Activated T-helper 2 cell treated with anti-CD3 and anti-CD28 coated beads, Interferon-gamma antibody, Interleukin-2, Interleukin-4, amounts not matched to agents 10 μg/mL and 5 μg/mL and 100 μg/mL, durations not matched to agents 14 hours and 24 hours and 36 hours (primary cell): ENCODE measurements around the gene ERVK3-1. TPM values are rescaled to one million over a fixed set of nuclear protein-coding genes. Genes with fewer than 3 reads are reported as not detected.
"Not testable (repeated sequence)": the region's sequence is repeated elsewhere in the genome, so short reads cannot be mapped to it uniquely, and the experiment has no call there.

Experiments used
- DNase-seq: peaks from one replicate; pipeline ENCODE4 v3.0.0; 2021; ENCODE audit warnings: low spot score
- H3K27ac Mint-ChIP-seq: one replicate; pipeline ENCODE4 v1.8.0; 2021; ENCODE audit warnings: mixed read lengths
- H3K27me3 Mint-ChIP-seq: one replicate; pipeline ENCODE4 v1.8.0; 2021; ENCODE audit warnings: low read depth, mixed read lengths
- H3K36me3 Mint-ChIP-seq: one replicate; pipeline ENCODE4 v1.8.0; 2021; ENCODE audit warnings: low read depth, mixed read lengths
- H3K4me1 Mint-ChIP-seq: one replicate; pipeline ENCODE4 v1.8.0; 2021; ENCODE audit warnings: low read depth, mixed read lengths
- H3K4me3 Mint-ChIP-seq: one replicate; pipeline ENCODE4 v1.8.0; 2021; ENCODE audit warnings: low read depth, mild to moderate bottlenecking, moderate library complexity, mixed read lengths
- H3K9me3 Mint-ChIP-seq: one replicate; pipeline ENCODE4 v1.8.0; 2021; ENCODE audit warnings: mixed read lengths
- intact Hi-C: fragments of 100-400 bp; cut with micrococcal nuclease; formaldehyde crosslinking; loops from one replicate; pipeline ENCODE4 v1.15.1; 2023
- total RNA-seq: library from RNA; stranded (reverse); gene quantifications from 2 replicates; pipeline ENCODE4 v1.2.3, GENCODE V29; 2022

ERVK3-1 gene
- total RNA-seq, result 64.2 and 65.0 TPM in 2 replicates

GRCh38 chr19:58305065-58305931 is at the start of gene ERVK3-1:
Gene ERVK3-1, plus strand, starts transcription at chr19:58305377. Its CDS starts 6,792 bp downstream, at chr19:58312169.
- Mint-ChIP-seq H3K36me3 (peaks cover 85% of the 10 kb centered on the region), H3K9me3 (peaks cover 24% of the 10 kb centered on the region), H3K27me3 (no peaks in the 10 kb centered on the region), H3K4me3 (peak within 1 kb of the TSS; percentile 98), H3K4me1 (peaks cover 37% of the 10 kb centered on the region), H3K27ac (peak within 1 kb of the TSS; percentile 97)
- intact Hi-C loops, result loop anchor here (1.0 to 5.0 kb wide), 7 partner anchors 21 to 122 kb away; partner anchors contain the start of genes ZNF274, ZNF544, ZNF584 and ZNF8
- DNase-seq, result peak; percentile 93

- H3K4me1 Mint-ChIP-seq, intact Hi-C loops, DNase-seq, H3K4me3 Mint-ChIP-seq, H3K27me3 Mint-ChIP-seq, H3K27ac Mint-ChIP-seq: not testable (repeated sequence)
- peaks cover 88% of the 10 kb centered on the region for H3K9me3 Mint-ChIP-seq
- peaks cover 99% of the 10 kb centered on the region for H3K36me3 Mint-ChIP-seq
These were observed 46.9 kb upstream of the ERVK3-1 start for GRCh38 chr19:58258259-58258658.

- peaks cover 93% of the 10 kb centered on the region for H3K36me3 Mint-ChIP-seq
- no peak overlapping the region for H3K4me3 Mint-ChIP-seq
- no peaks in the 10 kb centered on the region for H3K27me3 Mint-ChIP-seq
- no peak for DNase-seq
- H3K4me1 Mint-ChIP-seq, result no peaks in the 10 kb centered on the region
- intact Hi-C loops, result no loop called here
- H3K27ac Mint-ChIP-seq, result no peak overlapping the region
- peaks cover 73% of the 10 kb centered on the region for H3K9me3 Mint-ChIP-seq
These were observed 43.6 kb upstream of the ERVK3-1 start for GRCh38 chr19:58261600-58261967.

GRCh38 chr19:58261968-58262921 is 42.9 kb upstream of the ERVK3-1 start:
- Mint-ChIP-seq H3K36me3 (peaks cover 91% of the 10 kb centered on the region), H3K27ac (no peak overlapping the region), H3K9me3 (peaks cover 66% of the 10 kb centered on the region), H3K27me3 (no peaks in the 10 kb centered on the region), H3K4me1 (no peaks in the 10 kb centered on the region), H3K4me3 (no peak overlapping the region)
- no peak for DNase-seq
- intact Hi-C loops, result no loop called here

GRCh38 chr19:58262922-58263296 is 42.3 kb upstream of the ERVK3-1 start:
- H3K9me3 Mint-ChIP-seq, result peaks cover 60% of the 10 kb centered on the region
- no peak for DNase-seq
- H3K27ac Mint-ChIP-seq, result no peak overlapping the region
- H3K4me3 Mint-ChIP-seq, result no peak overlapping the region
- H3K4me1 Mint-ChIP-seq, result no peaks in the 10 kb centered on the region
- H3K27me3 Mint-ChIP-seq, result no peaks in the 10 kb centered on the region
- peaks cover 84% of the 10 kb centered on the region for H3K36me3 Mint-ChIP-seq
- intact Hi-C loops, result no loop called here

- peaks cover 51% of the 10 kb centered on the region for H3K9me3 Mint-ChIP-seq
These were observed 40.1 kb upstream of the ERVK3-1 start for GRCh38 chr19:58265100-58265499.

GRCh38 chr19:58268344-58268743 is 36.8 kb upstream of the ERVK3-1 start:
- DNase-seq, result no peak
- Mint-ChIP-seq H3K27ac (no peak overlapping the region), H3K4me3 (no peak overlapping the region), H3K9me3 (peaks cover 39% of the 10 kb centered on the region), H3K27me3 (no peaks in the 10 kb centered on the region), H3K36me3 (peaks cover 70% of the 10 kb centered on the region), H3K4me1 (no peaks in the 10 kb centered on the region)
- intact Hi-C loops, result no loop called here

More at GRCh38 chr19:58265100-58265499, 40.1 kb upstream of the ERVK3-1 start:
- no peak for DNase-seq
- peaks cover 73% of the 10 kb centered on the region for H3K36me3 Mint-ChIP-seq
- H3K4me1 Mint-ChIP-seq, result no peaks in the 10 kb centered on the region
- H3K4me3 Mint-ChIP-seq, result no peak overlapping the region
- no peak overlapping the region for H3K27ac Mint-ChIP-seq
- no peaks in the 10 kb centered on the region for H3K27me3 Mint-ChIP-seq
- intact Hi-C loops, result no loop called here

- Mint-ChIP-seq H3K27ac (no peak overlapping the region), H3K4me1 (peaks cover 5% of the 10 kb centered on the region), H3K4me3 (no peak overlapping the region), H3K27me3 (no peaks in the 10 kb centered on the region), H3K36me3 (peaks cover 87% of the 10 kb centered on the region), H3K9me3 (peaks cover 45% of the 10 kb centered on the region)
- intact Hi-C loops, result loop anchor here (5.0 kb wide), 1 partner anchor 47 kb away; the partner anchor contains the start of gene ZNF544
- DNase-seq, result no peak
These were observed 30.4 kb upstream of the ERVK3-1 start for GRCh38 chr19:58274771-58275201.

GRCh38 chr19:58275564-58275963 is 29.6 kb upstream of the ERVK3-1 start:
- Mint-ChIP-seq H3K4me3 (no peak overlapping the region), H3K4me1 (peaks cover 12% of the 10 kb centered on the region), H3K36me3 (peaks cover 89% of the 10 kb centered on the region), H3K9me3 (peaks cover 45% of the 10 kb centered on the region), H3K27me3 (no peaks in the 10 kb centered on the region), H3K27ac (no peak overlapping the region)
- intact Hi-C loops, result loop anchor here (5.0 kb wide), 1 partner anchor 48 kb away; the partner anchor contains the start of gene ZNF544
- DNase-seq, result no peak

GRCh38 chr19:58277197-58277596 is 28.0 kb upstream of the ERVK3-1 start:
- no peak overlapping the region for H3K27ac Mint-ChIP-seq
- no peaks in the 10 kb centered on the region for H3K27me3 Mint-ChIP-seq
- H3K4me1 Mint-ChIP-seq, result peaks cover 19% of the 10 kb centered on the region
- no peak for DNase-seq
- peaks cover 89% of the 10 kb centered on the region for H3K36me3 Mint-ChIP-seq
- intact Hi-C loops, result loop anchor here (5.0 kb wide), 1 partner anchor 50 kb away; the partner anchor contains the start of gene ZNF544
- peak overlapping the region; percentile 94 for H3K4me3 Mint-ChIP-seq
- H3K9me3 Mint-ChIP-seq, result peaks cover 44% of the 10 kb centered on the region

GRCh38 chr19:58277748-58278540 is 27.2 kb upstream of the ERVK3-1 start:
- H3K4me3 Mint-ChIP-seq, result peak overlapping the region; percentile 94
- H3K4me1 Mint-ChIP-seq, result peaks cover 21% of the 10 kb centered on the region
- H3K9me3 Mint-ChIP-seq, result peaks cover 46% of the 10 kb centered on the region
- peak overlapping the region; percentile 94 for H3K27ac Mint-ChIP-seq
- no peak for DNase-seq
- H3K36me3 Mint-ChIP-seq, result peaks cover 86% of the 10 kb centered on the region
- no peaks in the 10 kb centered on the region for H3K27me3 Mint-ChIP-seq
- intact Hi-C loops, result loop anchor here (1.0 to 5.0 kb wide), 7 partner anchors 27 to 173 kb away; partner anchors contain the start of genes ERVK3-1, ZNF274, ZNF324B and ZNF544
